ENCODE results near the gene DENND1A.

GRCh38 chr9:123417289-123418051 lies 512.5 kb downstream of the DENND1A start:
- no peak for TF ChIP-seq POLR2AphosphoS5 (IDR thresholded peaks at IDR 0.05; ENCODE audit: low read depth, low read length)
- no peak for TF ChIP-seq TAF1 (IDR thresholded peaks at IDR 0.05; ENCODE audit: borderline replicate concordance, insufficient read depth, low read length)
- no peak for TF ChIP-seq REST (IDR thresholded peaks at IDR 0.05; ENCODE audit: insufficient read depth in 1 of 2, low read depth in 2 of 2, low read length in 2 of 2)

Data from PFSK-1 (cell line).